Nephron progenitor cell (in vitro differentiated cells): ENCODE results near the gene DNMBP.

ENCODE experiments used
- DNase-seq: peaks from one replicate; pipeline ENCODE4 v3.0.0; 2021
- H3K27ac Mint-ChIP-seq: 2 replicates; pipeline ENCODE4 v1.8.0; 2021; ENCODE audit warnings: mild to moderate bottlenecking, moderate library complexity, mixed read lengths
- H3K27me3 Mint-ChIP-seq: 2 replicates; pipeline ENCODE4 v1.8.0; 2021; ENCODE audit warnings: mild to moderate bottlenecking, low read depth, mixed read lengths; ENCODE audit not compliant: poor library complexity
- H3K36me3 Mint-ChIP-seq: 2 replicates; pipeline ENCODE4 v1.8.0; 2021; ENCODE audit warnings: low read depth, mixed read lengths
- H3K4me1 Mint-ChIP-seq: 2 replicates; pipeline ENCODE4 v1.8.0; 2021; ENCODE audit warnings: mixed read lengths
- H3K4me3 Mint-ChIP-seq: 2 replicates; pipeline ENCODE4 v1.8.0; 2021; ENCODE audit warnings: mild to moderate bottlenecking, moderate library complexity, mixed read lengths
- H3K9me3 Mint-ChIP-seq: 2 replicates; pipeline ENCODE4 v1.8.0; 2021; ENCODE audit warnings: mild to moderate bottlenecking, moderate library complexity, mixed read lengths
- TF ChIP-seq, protein P1 (sequence below): fragments of 200-600 bp; sonication (generic); IDR thresholded peaks from 2 replicates; pipeline ENCODE4 v1.5.0; 2021; ENCODE audit warnings: antibody characterized with exemption

The DNMBP gene

DNA sequence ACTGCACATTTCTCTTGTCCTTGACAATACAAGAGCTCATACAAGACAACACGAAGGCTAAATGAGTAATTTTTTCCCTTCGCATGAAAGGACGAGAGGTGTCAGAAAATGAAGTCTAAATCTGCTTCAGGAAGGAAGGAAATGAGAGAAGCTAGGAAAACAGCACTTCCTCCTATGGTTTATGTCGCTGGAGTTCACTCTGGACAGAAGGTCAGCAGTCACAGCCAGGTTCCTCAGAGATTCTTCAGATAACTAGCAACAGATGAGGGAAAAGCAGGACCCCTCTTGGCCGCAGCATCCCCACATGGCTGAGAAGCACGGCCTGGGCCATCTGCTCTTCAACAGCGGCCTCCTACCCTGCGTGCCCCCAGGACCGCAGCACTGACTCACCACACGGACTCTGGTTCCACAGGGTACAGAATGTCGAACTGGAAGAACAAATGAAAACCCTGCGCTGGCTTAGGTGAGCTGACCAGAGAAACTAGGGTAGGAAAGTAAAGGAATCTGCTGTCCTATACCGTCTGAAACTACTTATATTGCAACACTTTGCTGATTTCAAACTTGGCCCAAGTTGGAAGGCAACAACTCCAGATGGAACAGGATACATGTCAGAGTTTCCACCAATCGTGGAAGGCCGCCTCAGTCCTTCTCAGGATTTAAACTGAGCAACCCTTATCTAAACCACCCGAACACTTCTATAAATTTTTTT is 26.3 kb downstream of the DNMBP start:
- Mint-ChIP-seq H3K4me1 (peaks cover 37% of the 10 kb centered on the region), H3K9me3 (no peaks in the 10 kb centered on the region), H3K27me3 (no peaks in the 10 kb centered on the region), H3K27ac (peak overlapping the region; percentile 92), H3K36me3 (no peaks in the 10 kb centered on the region), H3K4me3 (peak overlapping the region; percentile 35)
- TF ChIP-seq, protein P1, sequence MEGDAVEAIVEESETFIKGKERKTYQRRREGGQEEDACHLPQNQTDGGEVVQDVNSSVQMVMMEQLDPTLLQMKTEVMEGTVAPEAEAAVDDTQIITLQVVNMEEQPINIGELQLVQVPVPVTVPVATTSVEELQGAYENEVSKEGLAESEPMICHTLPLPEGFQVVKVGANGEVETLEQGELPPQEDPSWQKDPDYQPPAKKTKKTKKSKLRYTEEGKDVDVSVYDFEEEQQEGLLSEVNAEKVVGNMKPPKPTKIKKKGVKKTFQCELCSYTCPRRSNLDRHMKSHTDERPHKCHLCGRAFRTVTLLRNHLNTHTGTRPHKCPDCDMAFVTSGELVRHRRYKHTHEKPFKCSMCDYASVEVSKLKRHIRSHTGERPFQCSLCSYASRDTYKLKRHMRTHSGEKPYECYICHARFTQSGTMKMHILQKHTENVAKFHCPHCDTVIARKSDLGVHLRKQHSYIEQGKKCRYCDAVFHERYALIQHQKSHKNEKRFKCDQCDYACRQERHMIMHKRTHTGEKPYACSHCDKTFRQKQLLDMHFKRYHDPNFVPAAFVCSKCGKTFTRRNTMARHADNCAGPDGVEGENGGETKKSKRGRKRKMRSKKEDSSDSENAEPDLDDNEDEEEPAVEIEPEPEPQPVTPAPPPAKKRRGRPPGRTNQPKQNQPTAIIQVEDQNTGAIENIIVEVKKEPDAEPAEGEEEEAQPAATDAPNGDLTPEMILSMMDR, result no peak
- DNase-seq, result peak; percentile 21

DNA sequence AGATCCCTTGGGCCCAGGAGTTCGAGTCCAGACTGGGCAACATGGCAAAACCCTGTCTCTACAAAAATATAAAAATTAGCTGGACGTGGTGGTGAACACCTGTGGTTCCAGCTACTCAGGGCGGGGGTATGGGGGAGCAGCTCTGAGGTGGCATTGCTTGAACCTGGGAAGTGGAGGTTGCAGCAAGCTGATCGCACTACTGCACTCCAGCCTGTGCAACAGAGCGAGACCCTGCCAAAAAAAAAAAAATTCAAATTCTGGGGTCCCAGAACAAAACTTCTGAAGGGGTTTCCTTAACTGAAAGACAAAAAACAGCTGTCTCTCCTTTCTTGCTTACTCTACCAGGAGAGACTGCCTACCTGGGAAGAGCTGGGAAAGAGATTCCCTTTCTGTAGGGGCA is 27.0 kb downstream of the DNMBP start:
- peaks cover 40% of the 10 kb centered on the region for H3K4me1 Mint-ChIP-seq
- TF ChIP-seq, protein P1, result no peak

GRCh38 chr10:99981581-99982199 is 28.1 kb downstream of the DNMBP start:
- TF ChIP-seq, protein P1, result no peak
- Mint-ChIP-seq H3K36me3 (no peaks in the 10 kb centered on the region), H3K4me1 (peaks cover 41% of the 10 kb centered on the region), H3K4me3 (no peak overlapping the region), H3K27me3 (no peaks in the 10 kb centered on the region), H3K9me3 (no peaks in the 10 kb centered on the region), H3K27ac (no peak overlapping the region)
- no peak for DNase-seq

More for the DNA sequence above, 27.0 kb downstream of the DNMBP start:
- H3K27me3 Mint-ChIP-seq, result no peaks in the 10 kb centered on the region
- H3K36me3 Mint-ChIP-seq, result no peaks in the 10 kb centered on the region
- H3K4me3 Mint-ChIP-seq, result no peak overlapping the region
- DNase-seq, result no peak
- H3K27ac Mint-ChIP-seq, result peak overlapping the region; percentile 92
- no peaks in the 10 kb centered on the region for H3K9me3 Mint-ChIP-seq

DNA sequence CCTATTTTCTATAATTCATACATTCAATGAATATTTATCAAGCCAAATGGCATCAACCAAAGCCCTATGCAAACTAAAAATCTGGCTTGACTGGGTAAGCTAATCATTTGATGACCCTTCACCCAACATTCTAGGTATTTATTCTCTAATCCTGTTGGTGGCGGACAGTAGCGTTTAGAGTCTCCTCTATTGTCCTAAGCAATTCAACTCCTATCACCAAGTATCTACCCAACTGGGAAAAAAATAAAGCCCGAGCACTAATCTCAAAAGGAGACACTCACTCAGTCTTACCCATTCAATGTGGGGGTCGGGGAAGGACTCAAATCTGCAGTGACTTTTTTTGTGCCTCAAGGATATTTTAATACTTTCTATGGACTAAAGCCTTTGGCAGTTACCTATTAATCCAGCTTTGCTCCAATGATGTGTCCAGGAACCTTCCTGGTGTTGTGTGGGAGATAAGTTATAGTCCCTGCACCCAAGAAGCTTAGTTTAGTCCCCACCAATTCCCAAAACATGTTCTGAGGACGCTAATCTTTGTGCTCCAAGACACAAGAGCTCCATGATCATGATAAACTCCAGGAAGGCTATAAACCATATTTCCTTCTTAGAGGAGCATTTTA is 30.6 kb downstream of the DNMBP start:
- TF ChIP-seq, protein P1, result no peak
- DNase-seq, result no peak
- H3K4me1 Mint-ChIP-seq, result peaks cover 38% of the 10 kb centered on the region
- H3K4me3 Mint-ChIP-seq, result no peak overlapping the region
- H3K27ac Mint-ChIP-seq, result peak overlapping the region; percentile 23
- no peaks in the 10 kb centered on the region for H3K36me3 Mint-ChIP-seq
- no peaks in the 10 kb centered on the region for H3K9me3 Mint-ChIP-seq
- H3K27me3 Mint-ChIP-seq, result no peaks in the 10 kb centered on the region

GRCh38 chr10:99977916-99978315 is 31.8 kb downstream of the DNMBP start:
- no peak for DNase-seq
- TF ChIP-seq, protein P1, result no peak
- peaks cover 26% of the 10 kb centered on the region for H3K4me1 Mint-ChIP-seq
- no peaks in the 10 kb centered on the region for H3K36me3 Mint-ChIP-seq
- H3K27me3 Mint-ChIP-seq, result peaks cover 2% of the 10 kb centered on the region
- no peaks in the 10 kb centered on the region for H3K9me3 Mint-ChIP-seq
- H3K27ac Mint-ChIP-seq, result no peak overlapping the region
- H3K4me3 Mint-ChIP-seq, result no peak overlapping the region
